ENCODE measurements around the gene ZSWIM4. TPM values are rescaled to one million over a fixed set of nuclear protein-coding genes. Genes with fewer than 3 reads are reported as not detected.

ZSWIM4 gene
- total and polyA plus RNA-seq, 7 donors = 0.60 to 4.4 (median 3.2) TPM

GRCh38 chr19:13825489-13826441 is 30.5 kb downstream of the ZSWIM4 start:
- Histone ChIP-seq H3K4me1 (peaks cover 0 to 14% (median 3%) of the 10 kb centered on the region in 4 donors), H3K36me3 (peaks cover 3 to 23% (median 4%) of the 10 kb centered on the region in 4 donors), H3K27ac (no peak overlapping the region), H3K4me3 (no peak overlapping the region), H3K27me3 (no peaks in the 10 kb centered on the region), H3K9me3 (no peaks in the 10 kb centered on the region)
- intact Hi-C loops (cut with DNase I) = no loop called here
- DNase-seq = no peak
- no peak for TF ChIP-seq CTCF (IDR thresholded peaks at IDR 0.05)
- TF ChIP-seq POLR2A (IDR thresholded peaks at IDR 0.05) = no peak
- WGBS, 2 donors = 90 to 94% methylated on average over 30 of the region's 30 CpGs

DNA sequence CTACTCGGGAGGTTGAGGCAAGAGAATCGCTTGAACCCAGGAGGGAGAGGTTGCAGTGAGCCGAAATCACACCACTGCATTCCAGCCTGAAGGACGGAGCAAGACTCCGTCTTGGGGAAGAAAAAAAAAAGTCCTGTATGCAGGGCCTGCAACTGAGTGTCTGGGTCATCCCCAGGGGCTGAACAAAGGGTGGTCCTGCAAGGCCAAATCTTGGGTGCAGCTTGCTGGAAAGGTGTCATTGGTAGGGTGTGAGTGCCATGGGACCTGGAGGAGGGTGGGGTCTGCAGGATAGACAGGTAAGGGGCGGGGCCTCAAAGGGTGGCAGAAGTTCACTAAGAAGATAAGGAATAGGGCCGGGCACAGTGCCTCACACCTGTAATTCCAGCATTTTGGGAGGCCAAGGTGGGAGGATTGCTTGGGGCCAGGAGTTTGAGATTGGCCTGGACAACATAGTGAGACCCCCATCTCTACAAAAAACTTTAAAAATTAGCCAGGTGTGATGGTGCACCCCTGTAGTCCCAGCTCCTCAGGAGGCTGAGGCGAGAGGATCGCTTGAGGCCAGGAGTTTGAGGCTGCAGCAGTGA is 31.5 kb downstream of the ZSWIM4 start:
- intact Hi-C loops (cut with DNase I) = no loop called here
- no peak for TF ChIP-seq POLR2A (IDR thresholded peaks at IDR 0.05)
- TF ChIP-seq EP300 (IDR thresholded peaks at IDR 0.05) = no peak
- no peak for TF ChIP-seq CTCF (IDR thresholded peaks at IDR 0.05)
- TF ChIP-seq POLR2AphosphoS5 (IDR thresholded peaks at IDR 0.05) = no peak
- no peak for DNase-seq
- H3K36me3 ChIP-seq = peaks cover 4 to 24% (median 6%) of the 10 kb centered on the region in 4 donors
- no peaks in the 10 kb centered on the region for H3K27me3 ChIP-seq
- WGBS, 2 donors = 86 to 93% methylated on average over 9 of the region's 9 CpGs
- H3K9me3 ChIP-seq = no peaks in the 10 kb centered on the region
- H3K4me1 ChIP-seq = peaks cover 0 to 14% (median 3%) of the 10 kb centered on the region in 4 donors
- no peak overlapping the region for H3K4me3 ChIP-seq
- H3K27ac ChIP-seq = no peak overlapping the region

GRCh38 chr19:13827656-13828055 is 32.4 kb downstream of the ZSWIM4 start:
- Histone ChIP-seq H3K4me1 (peaks cover 0 to 8% (median 2%) of the 10 kb centered on the region in 4 donors), H3K27me3 (no peaks in the 10 kb centered on the region), H3K36me3 (peaks cover 4 to 24% (median 6%) of the 10 kb centered on the region in 4 donors), H3K4me3 (no peak overlapping the region), H3K27ac (no peak overlapping the region), H3K9me3 (no peaks in the 10 kb centered on the region)
- no peak for TF ChIP-seq CTCF (IDR thresholded peaks at IDR 0.05)
- TF ChIP-seq POLR2A (IDR thresholded peaks at IDR 0.05) = no peak
- no peak for TF ChIP-seq POLR2AphosphoS5 (IDR thresholded peaks at IDR 0.05)
- no peak for TF ChIP-seq EP300 (IDR thresholded peaks at IDR 0.05)
- DNase-seq = no peak
- intact Hi-C loops (cut with DNase I) = no loop called here
- WGBS, 2 donors = 83 to 86% methylated on average over 4 of the region's 4 CpGs

GRCh38 chr19:13830114-13830740 is 35.0 kb downstream of the ZSWIM4 start:
- intact Hi-C loops (cut with DNase I) = no loop called here
- DNase-seq = peak; percentile 64
- WGBS, 2 donors = 96% methylated on average over 47 of the region's 47 CpGs
- no peak for TF ChIP-seq POLR2AphosphoS5 (IDR thresholded peaks at IDR 0.05)
- no peak for TF ChIP-seq EP300 (IDR thresholded peaks at IDR 0.05)
- TF ChIP-seq CTCF (IDR thresholded peaks at IDR 0.05) = no peak
- no peak for TF ChIP-seq POLR2A (IDR thresholded peaks at IDR 0.05)
- Histone ChIP-seq H3K9me3 (no peaks in the 10 kb centered on the region), H3K36me3 (peaks cover 4 to 30% (median 6%) of the 10 kb centered on the region in 4 donors), H3K27me3 (no peaks in the 10 kb centered on the region), H3K27ac (no peak overlapping the region), H3K4me1 (peaks cover 0 to 25% (median 22%) of the 10 kb centered on the region in 4 donors), H3K4me3 (no peak overlapping the region)
